ENCODE measurements around the gene WDSUB1.

Gene WDSUB1

GRCh38 chr2:159219394-159219998, 67.0 kb downstream of the WDSUB1 start:
- no peak overlapping the region for H3K9ac ChIP-seq

GRCh38 chr2:159218389-159218788, 68.1 kb downstream of the WDSUB1 start:
- no peaks in the 10 kb centered on the region for H4K20me1 ChIP-seq (ENCODE audit: insufficient read depth)
- no peaks in the 10 kb centered on the region for H3K27me3 ChIP-seq (ENCODE audit: insufficient read depth, low read depth)
- H3K4me2 ChIP-seq: no peak overlapping the region
- no peaks in the 10 kb centered on the region for H3K4me1 ChIP-seq (ENCODE audit: low read depth, poor library complexity, severe bottlenecking)
- H3K4me3 ChIP-seq (IDR thresholded peaks at IDR 0.05; ENCODE audit: insufficient read depth, low read depth, low read length): no peak overlapping the region
- no peaks in the 10 kb centered on the region for H3K79me2 ChIP-seq (ENCODE audit: insufficient read depth, low read depth)
- H3K36me3 ChIP-seq (ENCODE audit: insufficient read depth): no peaks in the 10 kb centered on the region
- no peak overlapping the region for H3K27ac ChIP-seq
- TF ChIP-seq CTCF (conservative IDR thresholded peaks at IDR 0.05; ENCODE audit: low read depth, low read length): no peak
- no peak overlapping the region for H3K9ac ChIP-seq
- no peak overlapping the region for H2AFZ ChIP-seq (ENCODE audit: low read depth)

More at GRCh38 chr2:159219394-159219998, 67.0 kb downstream of the WDSUB1 start:
- Histone ChIP-seq H2AFZ (ENCODE audit: low read depth) (no peak overlapping the region), H3K36me3 (ENCODE audit: insufficient read depth) (no peaks in the 10 kb centered on the region), H3K79me2 (ENCODE audit: insufficient read depth, low read depth) (no peaks in the 10 kb centered on the region), H3K27me3 (ENCODE audit: insufficient read depth, low read depth) (no peaks in the 10 kb centered on the region), H3K27ac (no peak overlapping the region), H4K20me1 (ENCODE audit: insufficient read depth) (no peaks in the 10 kb centered on the region), H3K4me3 (IDR thresholded peaks at IDR 0.05; ENCODE audit: insufficient read depth, low read depth, low read length) (no peak overlapping the region), H3K4me1 (ENCODE audit: low read depth, poor library complexity, severe bottlenecking) (no peaks in the 10 kb centered on the region), H3K4me2 (no peak overlapping the region)
- TF ChIP-seq CTCF (conservative IDR thresholded peaks at IDR 0.05; ENCODE audit: low read depth, low read length): no peak

GRCh38 chr2:159217676-159218075, 68.8 kb downstream of the WDSUB1 start:
- no peaks in the 10 kb centered on the region for H4K20me1 ChIP-seq (ENCODE audit: insufficient read depth)
- no peaks in the 10 kb centered on the region for H3K36me3 ChIP-seq (ENCODE audit: insufficient read depth)
- H2AFZ ChIP-seq (ENCODE audit: low read depth): no peak overlapping the region
- no peak overlapping the region for H3K4me3 ChIP-seq (IDR thresholded peaks at IDR 0.05; ENCODE audit: insufficient read depth, low read depth, low read length)
- no peak overlapping the region for H3K27ac ChIP-seq
- H3K4me2 ChIP-seq: no peak overlapping the region
- H3K79me2 ChIP-seq (ENCODE audit: insufficient read depth, low read depth): no peaks in the 10 kb centered on the region
- no peak for TF ChIP-seq CTCF (conservative IDR thresholded peaks at IDR 0.05; ENCODE audit: low read depth, low read length)
- H3K9ac ChIP-seq: no peak overlapping the region
- no peaks in the 10 kb centered on the region for H3K27me3 ChIP-seq (ENCODE audit: insufficient read depth, low read depth)
- peaks cover 3% of the 10 kb centered on the region for H3K4me1 ChIP-seq (ENCODE audit: low read depth, poor library complexity, severe bottlenecking)

- H3K4me2 ChIP-seq: no peak overlapping the region
- H3K4me3 ChIP-seq (IDR thresholded peaks at IDR 0.05; ENCODE audit: insufficient read depth, low read depth, low read length): no peak overlapping the region
- TF ChIP-seq CTCF (conservative IDR thresholded peaks at IDR 0.05; ENCODE audit: low read depth, low read length): no peak
- no peaks in the 10 kb centered on the region for H3K36me3 ChIP-seq (ENCODE audit: insufficient read depth)
- no peaks in the 10 kb centered on the region for H3K79me2 ChIP-seq (ENCODE audit: insufficient read depth, low read depth)
- H3K9ac ChIP-seq: no peak overlapping the region
- no peak overlapping the region for H2AFZ ChIP-seq (ENCODE audit: low read depth)
- H3K27ac ChIP-seq: no peak overlapping the region
- H4K20me1 ChIP-seq (ENCODE audit: insufficient read depth): no peaks in the 10 kb centered on the region
- H3K27me3 ChIP-seq (ENCODE audit: insufficient read depth, low read depth): no peaks in the 10 kb centered on the region
- peaks cover 21% of the 10 kb centered on the region for H3K4me1 ChIP-seq (ENCODE audit: low read depth, poor library complexity, severe bottlenecking)
These were observed 71.4 kb downstream of the WDSUB1 start for GRCh38 chr2:159215116-159215515.
